Activated naive CD4-positive, alpha-beta T cell treated with anti-CD3 and anti-CD28 coated beads, Interleukin-2, amount 10 ng/mL, durations not matched to agents 5 hours and 36 hours (primary cell): ENCODE data around the gene FAM234B. TPM values are rescaled to one million over a fixed set of nuclear protein-coding genes. Genes with fewer than 3 reads are reported as not detected.

Source experiments
- total RNA-seq, 2 experiments: library from RNA; stranded (reverse); gene quantifications; one replicate each; pipeline ENCODE4 v1.2.3, GENCODE V29; 2021

FAM234B gene
- 1 to 10 TPM; 4.0 TPM for total RNA-seq

DNA sequence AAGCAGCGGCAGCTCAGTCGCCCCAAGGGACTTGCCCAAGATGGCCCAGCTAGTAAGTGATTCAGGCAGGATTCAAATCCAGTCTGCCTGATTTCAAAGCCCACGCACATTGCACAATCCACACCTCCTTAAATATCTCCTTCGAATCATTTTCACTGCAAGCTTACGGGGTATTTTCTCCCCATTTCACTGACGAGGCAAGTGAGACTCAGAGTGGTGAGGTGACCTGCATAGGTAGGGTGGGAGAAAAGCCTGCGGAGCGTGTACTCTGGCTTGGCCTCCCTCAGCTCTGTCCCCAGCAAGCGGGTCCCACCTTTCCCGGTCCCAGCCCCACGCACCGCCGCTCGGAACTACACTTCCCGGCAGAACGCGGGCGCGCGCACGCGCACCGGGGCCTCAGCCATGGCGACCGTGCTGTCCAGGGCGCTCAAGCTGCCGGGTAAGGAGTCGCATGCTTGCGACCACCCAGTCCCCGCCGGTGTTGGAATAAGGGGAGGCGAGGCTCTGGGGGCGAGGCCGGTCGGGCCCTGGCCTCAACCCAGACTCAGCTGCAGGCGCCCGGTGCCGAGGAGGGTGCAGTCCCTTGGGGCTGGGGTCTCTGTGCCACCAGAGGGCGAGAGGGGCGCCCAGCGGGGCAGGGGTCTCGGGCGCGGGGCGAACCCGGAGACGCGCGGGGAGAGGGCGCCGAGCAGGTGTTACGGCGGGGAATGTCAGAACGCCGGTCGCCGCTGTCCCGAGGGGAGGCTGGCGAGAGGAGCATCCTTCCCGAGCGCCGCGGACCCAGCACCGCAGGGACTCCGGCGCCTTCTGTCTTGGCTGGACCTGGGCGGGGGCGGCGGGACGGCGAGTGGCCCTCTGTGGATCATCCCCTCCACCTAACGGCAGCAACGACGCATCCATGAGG, at the start of gene FAM234B:
Gene FAM234B (plus strand): TSS at position 380 of the 904 bp plus-strand sequence. CDS start 23 bp downstream, at position 403.

DNA sequence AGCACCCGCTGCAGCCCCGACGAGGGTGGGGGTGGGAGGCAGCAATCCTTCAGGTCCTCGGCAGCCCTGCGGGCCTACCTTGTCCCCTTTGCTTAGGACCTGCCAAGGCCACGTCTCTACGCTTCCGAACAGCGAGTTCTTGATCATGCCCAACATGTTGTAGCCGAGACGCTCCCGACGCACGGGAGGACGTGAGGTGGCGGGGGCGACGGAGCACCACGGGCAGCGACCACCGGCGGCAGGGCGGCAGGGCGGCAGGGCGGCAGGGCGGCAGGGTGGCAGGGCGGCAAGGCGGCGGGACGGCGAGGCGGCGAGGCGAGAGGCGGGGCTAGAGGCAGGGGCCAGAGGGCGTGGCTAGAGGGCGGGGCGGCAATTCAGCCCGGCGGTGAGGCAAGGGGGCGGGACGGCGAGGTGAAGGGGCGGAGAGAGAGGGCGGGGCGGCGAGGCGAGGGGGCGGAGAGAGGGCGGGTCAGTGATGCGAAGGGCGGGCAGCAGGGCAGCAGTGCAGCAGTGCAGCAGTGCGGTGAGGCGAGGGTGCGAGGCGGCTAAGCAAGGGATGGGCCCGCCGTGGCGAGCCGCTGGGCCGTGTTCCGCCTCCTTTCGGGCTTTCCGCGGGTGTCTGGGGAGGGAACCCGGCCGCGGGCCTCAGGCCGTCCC, 44.1 kb upstream of the FAM234B start, which contains the start of gene HEBP1:
Gene HEBP1 (minus strand): TSS at position 307 of the 657 bp plus-strand sequence. CDS start 151 bp downstream, at position 156.

GRCh38 chr12:13103391-13104033, 59.3 kb downstream of the FAM234B start, which contains the start of gene GSG1:
Gene GSG1, minus strand, starts transcription at chr12:13103667. Its CDS starts 155 bp downstream, at chr12:13103512.

Other genes starting within 250 kb of the FAM234B start
- 10 to 100 TPM; 54.0 to 63.1 TPM for gene DDX47, start 231.0 kb upstream of the FAM234B start, total RNA-seq
- gene GPRC5A, start 152.8 kb upstream of the FAM234B start, total RNA-seq: under 1 TPM; 0.05 to 0.23 TPM
- under 1 TPM; 0.83 to 0.99 TPM for gene GPRC5D, start 92.2 kb upstream of the FAM234B start, total RNA-seq
- 10 to 100 TPM; 17.1 to 17.9 TPM for gene HEBP1, start 44.1 kb upstream of the FAM234B start, total RNA-seq
- gene GSG1, start 59.3 kb downstream of the FAM234B start, total RNA-seq: not detected
- gene EMP1, start 152.3 kb downstream of the FAM234B start, total RNA-seq: 10 to 100 TPM; 35.6 to 37.6 TPM